Activated CD4-positive, alpha-beta T cell treated with anti-CD3 and anti-CD28 coated beads, Interleukin-2, amount 10 ng/mL, durations not matched to agents 24 days and 14 days (primary cell): Measurements from ENCODE around the gene IQCE. TPM values are rescaled to one million over a fixed set of nuclear protein-coding genes. Genes with fewer than 3 reads are reported as not detected.
"Not testable (repeated sequence)": the region's sequence is repeated elsewhere in the genome, so short reads cannot be mapped to it uniquely, and the experiment has no call there.

Experiments used
- DNase-seq: peaks from one replicate; pipeline ENCODE4 v3.0.0; 2022
- H3K27ac Mint-ChIP-seq: one replicate; pipeline ENCODE4 v1.8.0; 2022; ENCODE audit warnings: mild to moderate bottlenecking, mixed read lengths
- H3K27me3 Mint-ChIP-seq: one replicate; pipeline ENCODE4 v1.8.0; 2022; ENCODE audit warnings: mixed read lengths
- H3K36me3 Mint-ChIP-seq: one replicate; pipeline ENCODE4 v1.8.0; 2022; ENCODE audit warnings: low read depth, mild to moderate bottlenecking, mixed read lengths
- H3K4me1 Mint-ChIP-seq: one replicate; pipeline ENCODE4 v1.8.0; 2021; ENCODE audit warnings: mixed read lengths
- H3K4me3 Mint-ChIP-seq: one replicate; pipeline ENCODE4 v1.8.0; 2022; ENCODE audit warnings: mild to moderate bottlenecking, moderate library complexity, mixed read lengths
- H3K9me3 Mint-ChIP-seq: one replicate; pipeline ENCODE4 v1.8.0; 2021; ENCODE audit warnings: mixed read lengths
- intact Hi-C: fragments of 100-400 bp; cut with micrococcal nuclease; formaldehyde crosslinking; loops from one replicate; pipeline ENCODE4 v1.15.1; 2023
- total RNA-seq: library from RNA; stranded (reverse); gene quantifications from 2 replicates; pipeline ENCODE4 v1.2.3, GENCODE V29; 2022

Gene IQCE
- total RNA-seq, 1 donor from 2014 or later = 12.3 TPM

- no peak overlapping the region for H3K27ac Mint-ChIP-seq
- H3K4me1 Mint-ChIP-seq = peaks cover 54% of the 10 kb centered on the region
- no peaks in the 10 kb centered on the region for H3K9me3 Mint-ChIP-seq
- no peak for DNase-seq
- H3K27me3 Mint-ChIP-seq = no peaks in the 10 kb centered on the region
- no peak overlapping the region for H3K4me3 Mint-ChIP-seq
- peaks cover 25% of the 10 kb centered on the region for H3K36me3 Mint-ChIP-seq
- intact Hi-C loops = loop anchor here (5.0 kb wide), 3 partner anchors 48 to 187 kb away; partner anchors contain the start of genes CHST12 and GRIFIN
Measured at GRCh38 chr7:2524808-2525657, 33.7 kb upstream of the IQCE start.

- H3K4me3 Mint-ChIP-seq = peak overlapping the region; percentile 17
- DNase-seq = no peak
- no peaks in the 10 kb centered on the region for H3K9me3 Mint-ChIP-seq
- H3K27me3 Mint-ChIP-seq = no peaks in the 10 kb centered on the region
- H3K27ac Mint-ChIP-seq = peak overlapping the region; percentile 37
- peaks cover 57% of the 10 kb centered on the region for H3K4me1 Mint-ChIP-seq
- peaks cover 28% of the 10 kb centered on the region for H3K36me3 Mint-ChIP-seq
- intact Hi-C loops = no loop called here
Measured at GRCh38 chr7:2525658-2526630, 32.8 kb upstream of the IQCE start.

GRCh38 chr7:2526659-2527504 is 31.9 kb upstream of the IQCE start:
- H3K27ac Mint-ChIP-seq = peak overlapping the region; percentile 81
- no peak overlapping the region for H3K4me3 Mint-ChIP-seq
- intact Hi-C loops = no loop called here
- DNase-seq = no peak
- H3K27me3 Mint-ChIP-seq = no peaks in the 10 kb centered on the region
- peaks cover 55% of the 10 kb centered on the region for H3K4me1 Mint-ChIP-seq
- H3K36me3 Mint-ChIP-seq = peaks cover 25% of the 10 kb centered on the region
- H3K9me3 Mint-ChIP-seq = no peaks in the 10 kb centered on the region

- Mint-ChIP-seq H3K27me3 (no peaks in the 10 kb centered on the region), H3K4me1 (peaks cover 47% of the 10 kb centered on the region), H3K4me3 (peak overlapping the region; percentile 68), H3K36me3 (peaks cover 22% of the 10 kb centered on the region), H3K27ac (peak overlapping the region; percentile 98), H3K9me3 (no peaks in the 10 kb centered on the region)
- intact Hi-C loops = no loop called here
- peak; percentile 81 for DNase-seq
Measured at GRCh38 chr7:2527505-2528467, 31.0 kb upstream of the IQCE start.

- H3K9me3 Mint-ChIP-seq = no peaks in the 10 kb centered on the region
- H3K4me3 Mint-ChIP-seq = peak overlapping the region; percentile 68
- H3K36me3 Mint-ChIP-seq = peaks cover 18% of the 10 kb centered on the region
- H3K4me1 Mint-ChIP-seq = peaks cover 42% of the 10 kb centered on the region
- H3K27me3 Mint-ChIP-seq = no peaks in the 10 kb centered on the region
- peak overlapping the region; percentile 98 for H3K27ac Mint-ChIP-seq
- peak; percentile 69 for DNase-seq
- intact Hi-C loops = no loop called here
Measured at GRCh38 chr7:2528481-2529095, 30.2 kb upstream of the IQCE start.

DNA sequence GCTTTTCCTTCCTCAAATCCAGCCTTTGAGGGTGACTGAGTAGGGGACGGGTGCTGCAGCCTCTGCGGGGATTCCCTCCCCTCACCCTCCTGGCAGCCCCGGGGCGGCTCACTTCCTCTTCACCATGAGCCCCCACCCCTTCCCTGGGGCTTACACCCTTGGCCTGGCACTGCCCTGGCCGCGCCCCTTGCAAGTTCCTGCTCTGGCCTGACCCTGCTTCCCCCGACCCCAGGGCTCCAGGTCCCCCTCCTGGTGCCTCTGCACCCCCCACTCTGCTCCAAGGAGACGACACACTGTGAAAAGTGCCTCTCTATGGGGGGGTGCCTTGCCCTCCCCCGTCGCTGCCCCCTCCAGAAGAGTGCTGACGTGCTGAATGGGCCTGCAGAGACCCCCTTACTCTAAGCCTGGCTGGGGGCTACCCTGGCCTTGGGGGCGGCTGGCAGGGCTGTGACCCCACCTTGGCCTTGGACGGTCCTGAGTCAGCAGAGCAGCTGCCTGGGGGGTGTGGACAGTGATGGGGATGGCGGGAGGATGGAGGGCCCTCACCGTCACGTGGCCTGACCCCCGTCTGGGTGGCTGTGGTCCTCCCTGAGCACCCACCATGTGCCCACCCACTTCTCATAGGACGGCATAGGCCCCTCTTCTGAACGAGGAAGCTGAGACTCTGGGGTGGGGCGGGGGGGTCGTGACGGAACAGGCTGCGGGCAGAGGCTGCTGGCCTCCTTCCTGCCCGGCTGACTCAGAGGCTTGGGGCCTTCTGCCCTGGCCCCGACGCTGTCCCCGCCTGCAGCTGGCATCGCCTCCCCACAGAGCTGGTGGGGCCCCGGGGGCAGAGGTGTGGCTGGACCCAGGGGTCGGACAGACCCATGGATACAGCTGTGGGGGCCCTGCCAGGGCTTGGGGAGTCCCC is 29.4 kb upstream of the IQCE start:
- Mint-ChIP-seq H3K9me3 (no peaks in the 10 kb centered on the region), H3K4me3 (peak overlapping the region; percentile 83), H3K4me1 (peaks cover 42% of the 10 kb centered on the region), H3K27me3 (no peaks in the 10 kb centered on the region), H3K27ac (peak overlapping the region; percentile 98), H3K36me3 (peaks cover 18% of the 10 kb centered on the region)
- intact Hi-C loops = loop anchor here (1.0 kb wide), 3 partner anchors 7 to 26 kb away; partner anchors contain the start of gene BRAT1
- peak; percentile 87 for DNase-seq

GRCh38 chr7:2530071-2530987 is 28.4 kb upstream of the IQCE start:
- DNase-seq = peak; percentile 90
- intact Hi-C loops = loop anchor here (1.0 kb wide), 3 partner anchors 8 to 25 kb away; partner anchors contain the start of gene BRAT1
- H3K27me3 Mint-ChIP-seq = no peaks in the 10 kb centered on the region
- H3K4me1 Mint-ChIP-seq = peaks cover 42% of the 10 kb centered on the region
- H3K36me3 Mint-ChIP-seq = peaks cover 18% of the 10 kb centered on the region
- no peaks in the 10 kb centered on the region for H3K9me3 Mint-ChIP-seq
- peak overlapping the region; percentile 98 for H3K27ac Mint-ChIP-seq
- peak overlapping the region; percentile 83 for H3K4me3 Mint-ChIP-seq

DNA sequence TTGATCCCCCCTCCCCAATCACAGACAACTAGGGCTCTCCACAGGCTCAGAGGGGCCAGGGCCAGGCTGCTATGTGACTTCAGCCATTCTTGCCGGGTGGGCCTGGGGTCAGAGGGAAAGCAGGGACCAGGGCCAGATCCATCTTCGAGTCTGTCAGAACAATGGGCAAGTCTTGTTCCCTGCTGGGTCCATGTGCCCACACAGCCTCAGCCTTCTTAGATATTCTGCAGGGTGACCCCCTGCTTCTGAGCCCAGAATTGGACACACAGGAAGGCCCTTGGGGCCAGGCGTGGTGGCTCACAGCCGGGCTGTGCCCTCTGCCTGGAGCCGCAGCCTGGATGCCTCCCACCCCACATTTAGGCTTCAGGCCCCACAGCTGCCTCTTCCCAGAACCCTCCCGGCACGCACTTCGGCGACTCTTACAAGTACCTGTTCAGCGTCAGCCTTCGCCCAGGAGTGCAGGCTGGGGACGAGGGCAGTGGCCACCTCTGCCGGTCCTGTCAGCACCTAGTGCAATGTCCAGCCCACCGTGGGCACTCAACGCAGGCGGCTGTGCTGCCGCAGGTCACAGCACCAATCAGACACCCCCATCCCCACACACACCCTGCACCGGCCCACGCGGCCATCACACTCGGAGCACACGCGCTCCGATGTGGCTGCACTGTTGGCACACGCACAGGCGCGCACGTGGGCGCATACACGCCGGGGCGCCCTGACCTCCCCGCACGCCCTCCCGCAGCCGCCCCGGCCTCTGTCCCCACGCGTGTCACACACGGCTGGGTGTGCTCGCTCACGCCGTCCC is 27.6 kb upstream of the IQCE start:
- not testable (repeated sequence) for H3K9me3 Mint-ChIP-seq, H3K27me3 Mint-ChIP-seq, DNase-seq
- Mint-ChIP-seq H3K27ac (peak overlapping the region; percentile 98), H3K36me3 (peaks cover 14% of the 10 kb centered on the region), H3K4me1 (peaks cover 40% of the 10 kb centered on the region), H3K4me3 (peak overlapping the region; percentile 83)
- intact Hi-C loops = loop anchor here (1.0 kb wide), 3 partner anchors 9 to 24 kb away; partner anchors contain the start of gene BRAT1

GRCh38 chr7:2531796-2532110 is 27.0 kb upstream of the IQCE start:
- H3K4me3 Mint-ChIP-seq, H3K27ac Mint-ChIP-seq, H3K9me3 Mint-ChIP-seq, DNase-seq, intact Hi-C loops, H3K27me3 Mint-ChIP-seq: not testable (repeated sequence)
- peaks cover 11% of the 10 kb centered on the region for H3K36me3 Mint-ChIP-seq
- H3K4me1 Mint-ChIP-seq = peaks cover 40% of the 10 kb centered on the region

DNA sequence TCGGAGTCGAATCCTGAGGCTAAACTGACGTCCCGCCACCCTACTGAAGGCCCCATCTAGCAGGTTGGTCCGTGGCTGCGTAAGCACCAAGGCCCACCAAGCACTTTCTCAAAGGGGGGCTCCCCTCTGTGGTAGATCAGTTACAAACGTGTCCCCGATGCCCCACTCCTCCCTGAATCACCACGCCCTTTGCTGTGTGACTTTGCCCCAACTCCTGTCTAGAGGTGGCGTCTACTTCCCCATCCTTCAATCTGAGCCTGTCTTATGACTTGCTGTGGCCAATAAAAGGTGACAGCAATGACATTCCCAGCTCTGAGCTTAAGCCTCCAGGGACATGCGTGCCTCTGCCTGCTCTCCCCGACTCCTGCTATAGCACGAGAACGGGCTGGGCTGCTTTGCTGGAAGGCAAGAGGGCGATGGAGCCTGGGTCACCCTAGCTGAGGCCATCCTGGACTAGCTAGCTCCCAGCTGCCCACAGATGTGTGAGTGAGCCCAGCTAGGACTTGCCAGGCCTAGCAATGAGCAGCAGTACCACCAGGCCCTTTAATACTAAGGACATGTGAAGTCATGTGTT is 26.5 kb upstream of the IQCE start:
- H3K9me3 Mint-ChIP-seq, DNase-seq, intact Hi-C loops, H3K27ac Mint-ChIP-seq, H3K27me3 Mint-ChIP-seq, H3K4me3 Mint-ChIP-seq: not testable (repeated sequence)
- Mint-ChIP-seq H3K36me3 (peaks cover 11% of the 10 kb centered on the region), H3K4me1 (peaks cover 36% of the 10 kb centered on the region)
